Measurements from ENCODE around the gene TMEM179.
"Not testable (repeated sequence)": the region's sequence is repeated elsewhere in the genome, so short reads cannot be mapped to it uniquely, and the experiment has no call there.

Gene TMEM179

GRCh38 chr14:104586832-104587620, 17.5 kb downstream of the TMEM179 start:
- no peak for DNase-seq (ENCODE audit: low read depth in 2 of 2)

GRCh38 chr14:104585966-104586697, 18.4 kb downstream of the TMEM179 start:
- DNase-seq (ENCODE audit: low read depth in 2 of 2) = no peak

GRCh38 chr14:104584557-104584956, 20.0 kb downstream of the TMEM179 start:
- no peak for DNase-seq (ENCODE audit: low read depth in 2 of 2)

GRCh38 chr14:104583424-104584306, 20.9 kb downstream of the TMEM179 start:
- no peak for DNase-seq (ENCODE audit: low read depth in 2 of 2)

- DNase-seq (ENCODE audit: low read depth in 2 of 2) = no peak
Observed at GRCh38 chr14:104582662-104583061, 21.9 kb downstream of the TMEM179 start.

- DNase-seq (ENCODE audit: low read depth in 2 of 2) = no peak
Observed at GRCh38 chr14:104582005-104582404, 22.6 kb downstream of the TMEM179 start.

- no peak for DNase-seq (ENCODE audit: low read depth in 2 of 2)
Observed at GRCh38 chr14:104581521-104581920, 23.1 kb downstream of the TMEM179 start.

- no peak for DNase-seq (ENCODE audit: low read depth in 2 of 2)
Observed at GRCh38 chr14:104580961-104581360, 23.6 kb downstream of the TMEM179 start.

GRCh38 chr14:104579939-104580338, 24.6 kb downstream of the TMEM179 start:
- DNase-seq (ENCODE audit: low read depth in 2 of 2) = not testable (repeated sequence)

GRCh38 chr14:104579507-104579906, 25.1 kb downstream of the TMEM179 start, which contains the start of gene C14orf180:
Gene C14orf180, plus strand, starts transcription at chr14:104579764. Its CDS starts 6,667 bp downstream, at chr14:104586431.
- no peak for DNase-seq (ENCODE audit: low read depth in 2 of 2)

- no peak for DNase-seq (ENCODE audit: low read depth in 2 of 2)
Observed at GRCh38 chr14:104578321-104578720, 26.3 kb downstream of the TMEM179 start.

GRCh38 chr14:104577847-104578301, 26.7 kb downstream of the TMEM179 start:
- no peak for DNase-seq (ENCODE audit: low read depth in 2 of 2)

- DNase-seq (ENCODE audit: low read depth in 2 of 2) = no peak
Observed at GRCh38 chr14:104577426-104577825, 27.1 kb downstream of the TMEM179 start.

GRCh38 chr14:104576970-104577332, 27.6 kb downstream of the TMEM179 start:
- DNase-seq (ENCODE audit: low read depth in 2 of 2) = no peak

GRCh38 chr14:104576232-104576969, 28.2 kb downstream of the TMEM179 start:
- no peak for DNase-seq (ENCODE audit: low read depth in 2 of 2)

- no peak for DNase-seq (ENCODE audit: low read depth in 2 of 2)
Observed at GRCh38 chr14:104574978-104575583, 29.5 kb downstream of the TMEM179 start.

GRCh38 chr14:104574536-104574935, 30.0 kb downstream of the TMEM179 start:
- DNase-seq (ENCODE audit: low read depth in 2 of 2) = no peak

- DNase-seq (ENCODE audit: low read depth in 2 of 2) = no peak
Observed at GRCh38 chr14:104573930-104574329, 30.6 kb downstream of the TMEM179 start.

GRCh38 chr14:104572668-104573067, 31.9 kb downstream of the TMEM179 start:
- no peak for DNase-seq (ENCODE audit: low read depth in 2 of 2)

- DNase-seq (ENCODE audit: low read depth in 2 of 2) = no peak
Observed at GRCh38 chr14:104572024-104572626, 32.4 kb downstream of the TMEM179 start.

Measured in activated CD4-positive, alpha-beta T cell treated with anti-CD3 and anti-CD28 coated beads for 24 hours (primary cell).